Measurements from ENCODE around the gene NHP2.

The NHP2 gene

GRCh38 chr5:178115136-178115813 lies 38.4 kb downstream of the NHP2 start:
- no peak for DNase-seq (ENCODE audit: low read depth in 1 of 2, low spot score in 1 of 2)

- DNase-seq (ENCODE audit: low read depth in 1 of 2, low spot score in 1 of 2), result no peak
These were observed 39.2 kb downstream of the NHP2 start for GRCh38 chr5:178114325-178115135.

GRCh38 chr5:178113841-178114324 lies 39.8 kb downstream of the NHP2 start:
- DNase-seq (ENCODE audit: low read depth in 1 of 2, low spot score in 1 of 2), result no peak

GRCh38 chr5:178113141-178113787 lies 40.4 kb downstream of the NHP2 start, which contains the start of gene N4BP3:
Gene N4BP3 (plus strand): TSS chr5:178113532. CDS start chr5:178119584, 6,052 bp downstream.
- peak; percentile 58 to 80 for DNase-seq (ENCODE audit: low read depth in 1 of 2, low spot score in 1 of 2)

GRCh38 chr5:178112545-178112944 lies 41.1 kb downstream of the NHP2 start:
- no peak for DNase-seq (ENCODE audit: low read depth in 1 of 2, low spot score in 1 of 2)

- no peak for DNase-seq (ENCODE audit: low read depth in 1 of 2, low spot score in 1 of 2)
These were observed 41.8 kb downstream of the NHP2 start for GRCh38 chr5:178111925-178112324.

GRCh38 chr5:178110511-178110910 lies 43.2 kb downstream of the NHP2 start:
- no peak for DNase-seq (ENCODE audit: low read depth in 1 of 2, low spot score in 1 of 2)

GRCh38 chr5:178108966-178109365 lies 44.7 kb downstream of the NHP2 start:
- no peak for DNase-seq (ENCODE audit: low read depth in 1 of 2, low spot score in 1 of 2)

GRCh38 chr5:178108446-178108845 lies 45.2 kb downstream of the NHP2 start:
- DNase-seq (ENCODE audit: low read depth in 1 of 2, low spot score in 1 of 2), result no peak

- no peak for DNase-seq (ENCODE audit: low read depth in 1 of 2, low spot score in 1 of 2)
These were observed 45.9 kb downstream of the NHP2 start for GRCh38 chr5:178107756-178108310.

GRCh38 chr5:178106556-178107239 lies 47.0 kb downstream of the NHP2 start:
- DNase-seq (ENCODE audit: low read depth in 1 of 2, low spot score in 1 of 2), result no peak

GRCh38 chr5:178106086-178106485 lies 47.6 kb downstream of the NHP2 start:
- DNase-seq (ENCODE audit: low read depth in 1 of 2, low spot score in 1 of 2), result no peak

- DNase-seq (ENCODE audit: low read depth in 1 of 2, low spot score in 1 of 2), result no peak
These were observed 49.2 kb downstream of the NHP2 start for GRCh38 chr5:178104492-178104891.

- no peak for DNase-seq (ENCODE audit: low read depth in 1 of 2, low spot score in 1 of 2)
These were observed 50.1 kb downstream of the NHP2 start for GRCh38 chr5:178103612-178104011.

All from activated T-helper 1 cell treated with anti-CD3 and anti-CD28 coated beads, Interleukin-2, amount 50 U/mL, for 16 hours (primary cell).